GM21786 (cell line): ENCODE measurements around the gene TRIM56.
"Not testable (repeated sequence)": the region's sequence is repeated elsewhere in the genome, so short reads cannot be mapped to it uniquely, and the experiment has no call there.

Experiments used
- ATAC-seq: cut with Tn5 transposase; IDR thresholded peaks from one replicate; pipeline ENCODE4 v1.9.1; 2021; ENCODE audit not compliant: unreplicated experiment

TRIM56 gene

GRCh38 chr7:101132626-101133600 is 47.6 kb downstream of the TRIM56 start:
- not testable (repeated sequence) for ATAC-seq

DNA sequence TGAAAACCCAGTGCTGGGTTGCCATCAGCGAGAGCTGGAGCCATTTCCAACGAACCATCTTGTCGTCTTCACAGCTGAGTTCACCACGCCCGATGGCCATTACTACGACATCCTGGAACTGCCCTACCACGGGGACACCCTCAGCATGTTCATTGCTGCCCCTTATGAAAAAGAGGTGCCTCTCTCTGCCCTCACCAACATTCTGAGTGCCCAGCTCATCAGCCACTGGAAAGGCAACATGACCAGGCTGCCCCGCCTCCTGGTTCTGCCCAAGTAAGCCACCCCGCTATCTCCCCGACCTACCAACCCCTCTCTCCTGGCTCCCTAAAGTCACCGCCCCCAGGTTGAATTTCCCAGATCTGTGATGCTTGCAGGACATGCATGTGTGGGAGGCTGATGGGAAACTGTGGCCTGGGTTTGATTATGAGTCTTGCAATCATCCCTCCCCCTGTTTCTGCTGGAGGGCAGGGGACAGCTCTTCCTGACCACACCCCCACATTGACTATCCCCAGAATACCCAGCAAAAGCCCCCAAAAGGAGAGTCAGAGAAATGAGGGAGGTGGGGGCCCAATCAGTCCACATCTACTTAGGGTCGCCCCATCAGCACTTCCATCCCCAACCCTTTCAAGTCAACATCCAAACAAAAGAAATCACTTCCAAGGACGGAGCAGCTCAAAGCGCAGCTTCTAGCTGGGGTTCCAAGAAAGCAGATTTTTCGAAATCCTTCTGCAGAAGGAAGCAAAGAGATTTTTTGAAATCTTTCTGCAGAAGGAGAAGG is 48.5 kb downstream of the TRIM56 start:
- ATAC-seq, result no peak

DNA sequence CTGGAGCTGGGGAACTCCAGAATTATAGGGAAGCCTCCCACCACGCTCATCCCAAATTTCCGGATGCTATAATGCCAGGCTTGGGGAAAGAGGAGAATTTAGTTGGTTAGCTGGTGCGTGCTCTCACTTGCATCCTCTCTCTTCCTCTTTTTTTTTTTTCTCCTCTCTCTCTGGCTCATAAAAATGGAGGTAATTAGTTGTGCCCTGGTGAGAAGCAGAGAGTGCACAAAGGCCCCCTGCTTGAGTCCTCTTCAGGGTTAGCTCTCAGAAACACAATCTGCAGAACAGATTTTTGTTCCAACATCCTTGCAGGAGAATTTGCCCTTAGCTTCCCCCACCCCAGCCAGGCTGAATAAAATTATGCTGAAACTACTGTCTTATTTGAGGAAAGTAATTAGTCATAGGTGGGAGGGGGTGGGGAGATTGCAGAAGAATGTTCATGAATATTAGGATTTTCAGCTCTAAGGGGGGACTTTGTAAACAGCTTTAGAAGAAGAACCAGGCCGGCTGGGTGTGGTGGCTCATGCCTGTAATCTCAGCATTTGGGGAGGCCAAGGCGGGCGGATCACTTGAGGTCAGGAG is 49.2 kb downstream of the TRIM56 start:
- no peak for ATAC-seq

GRCh38 chr7:101137651-101138212 is 52.5 kb downstream of the TRIM56 start:
- no peak for ATAC-seq

DNA sequence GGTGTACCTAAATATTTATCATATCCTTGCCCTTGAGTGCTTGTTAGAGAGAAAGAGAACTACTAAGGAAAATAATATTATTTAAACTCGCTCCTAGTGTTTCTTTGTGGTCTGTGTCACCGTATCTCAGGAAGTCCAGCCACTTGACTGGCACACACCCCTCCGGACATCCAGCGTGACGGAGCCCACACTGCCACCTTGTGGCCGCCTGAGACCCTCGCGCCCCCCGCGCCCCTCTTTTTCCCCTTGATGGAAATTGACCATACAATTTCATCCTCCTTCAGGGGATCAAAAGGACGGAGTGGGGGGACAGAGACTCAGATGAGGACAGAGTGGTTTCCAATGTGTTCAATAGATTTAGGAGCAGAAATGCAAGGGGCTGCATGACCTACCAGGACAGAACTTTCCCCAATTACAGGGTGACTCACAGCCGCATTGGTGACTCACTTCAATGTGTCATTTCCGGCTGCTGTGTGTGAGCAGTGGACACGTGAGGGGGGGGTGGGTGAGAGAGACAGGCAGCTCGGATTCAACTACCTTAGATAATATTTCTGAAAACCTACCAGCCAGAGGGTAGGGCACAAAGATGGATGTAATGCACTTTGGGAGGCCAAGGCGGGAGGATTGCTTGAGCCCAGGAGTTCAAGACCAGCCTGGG is 53.1 kb downstream of the TRIM56 start:
- ATAC-seq, result peak; percentile 79

DNA sequence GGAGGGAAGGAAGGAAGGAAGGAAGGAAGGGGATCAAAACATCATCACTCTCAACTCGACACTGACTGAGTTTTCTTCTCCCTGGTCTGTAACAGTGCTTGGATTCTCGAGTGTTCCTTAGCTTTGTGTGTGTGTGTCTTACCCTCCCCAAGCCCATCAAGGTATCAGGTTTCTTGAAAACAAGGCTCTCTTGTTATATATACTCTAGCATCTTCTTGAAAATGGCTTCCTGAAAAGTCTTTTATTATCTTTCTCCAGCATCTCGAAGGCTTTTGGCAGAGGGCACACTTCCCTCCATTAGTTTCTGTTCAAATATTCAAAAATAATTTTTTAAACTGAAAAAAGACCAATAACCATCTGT is 55.0 kb downstream of the TRIM56 start:
- no peak for ATAC-seq

- ATAC-seq, result no peak
Observed at GRCh38 chr7:101140746-101141382, 55.6 kb downstream of the TRIM56 start.
